OCI-M2 (cell line): ENCODE data around the gene WLS.

Source experiments
- DNase-seq: peaks from one replicate; lab custom pipeline; 2025; ENCODE audit not compliant: unreplicated experiment; lab: John Stamatoyannopoulos, UW

Gene WLS

GRCh38 chr1:68103011-68103545, 129.2 kb downstream of the WLS start:
- no peak for DNase-seq

GRCh38 chr1:68101829-68102228, 130.5 kb downstream of the WLS start:
- DNase-seq, result no peak

DNA sequence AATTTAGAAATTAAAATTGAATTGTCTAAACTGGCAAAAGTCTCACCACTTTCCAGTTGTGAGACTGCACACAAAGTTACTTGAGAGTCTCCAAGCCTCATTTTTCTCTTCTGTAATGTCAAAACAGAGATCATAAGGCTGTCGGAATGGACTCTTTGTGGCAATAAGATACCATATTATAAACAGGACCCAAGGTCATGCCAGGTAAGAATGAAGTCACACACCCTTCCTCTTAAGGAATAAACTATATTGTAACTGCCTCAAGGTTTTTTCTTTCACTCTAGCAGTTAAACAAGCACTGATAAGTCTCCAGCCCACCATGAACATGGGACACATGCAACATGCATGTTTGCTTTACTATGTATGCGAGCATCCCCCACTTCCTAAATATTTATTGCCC, 131.8 kb downstream of the WLS start:
- no peak for DNase-seq

- no peak for DNase-seq
Measured at GRCh38 chr1:68093737-68094136, 138.6 kb downstream of the WLS start.

DNA sequence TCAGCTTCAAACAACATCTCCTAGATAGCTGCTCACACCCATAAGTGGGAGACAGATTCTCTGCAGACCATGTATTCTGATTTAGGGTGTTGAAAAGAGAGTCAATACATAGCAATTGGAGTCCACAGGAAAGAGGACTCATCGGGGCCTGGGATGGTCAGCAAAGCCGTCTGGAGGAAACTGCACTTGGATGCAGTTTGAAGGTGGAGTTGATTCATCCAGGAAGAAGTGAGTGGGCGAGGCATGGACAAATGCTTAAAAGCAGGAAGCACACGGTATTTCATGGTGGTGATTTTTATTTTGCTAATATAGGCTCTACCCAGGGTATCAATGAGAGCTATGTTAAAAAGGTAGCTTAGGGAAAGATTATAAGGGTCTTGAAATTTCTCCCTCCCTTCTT, 145.1 kb downstream of the WLS start:
- no peak for DNase-seq

DNA sequence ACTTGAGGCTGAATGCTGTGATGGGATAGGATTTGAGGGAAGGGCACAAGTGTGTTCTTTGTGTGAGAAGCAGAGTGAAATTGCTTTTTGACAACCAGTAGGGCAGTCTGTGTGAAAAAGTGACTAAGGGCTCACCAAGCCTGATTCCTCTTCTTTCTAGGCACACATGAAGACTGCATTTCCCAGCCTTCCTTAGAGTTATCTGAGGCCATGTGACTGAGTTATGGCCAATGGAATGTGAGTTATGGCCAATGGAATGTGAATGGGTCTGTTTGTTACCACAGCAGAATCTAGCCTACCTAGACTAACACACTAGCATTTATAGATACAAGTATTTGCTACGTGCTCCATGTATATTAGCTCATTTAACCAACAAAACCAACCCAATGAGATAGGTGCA, 146.6 kb downstream of the WLS start:
- DNase-seq, result no peak

- no peak for DNase-seq
Measured at GRCh38 chr1:68083686-68084085, 148.6 kb downstream of the WLS start.

DNA sequence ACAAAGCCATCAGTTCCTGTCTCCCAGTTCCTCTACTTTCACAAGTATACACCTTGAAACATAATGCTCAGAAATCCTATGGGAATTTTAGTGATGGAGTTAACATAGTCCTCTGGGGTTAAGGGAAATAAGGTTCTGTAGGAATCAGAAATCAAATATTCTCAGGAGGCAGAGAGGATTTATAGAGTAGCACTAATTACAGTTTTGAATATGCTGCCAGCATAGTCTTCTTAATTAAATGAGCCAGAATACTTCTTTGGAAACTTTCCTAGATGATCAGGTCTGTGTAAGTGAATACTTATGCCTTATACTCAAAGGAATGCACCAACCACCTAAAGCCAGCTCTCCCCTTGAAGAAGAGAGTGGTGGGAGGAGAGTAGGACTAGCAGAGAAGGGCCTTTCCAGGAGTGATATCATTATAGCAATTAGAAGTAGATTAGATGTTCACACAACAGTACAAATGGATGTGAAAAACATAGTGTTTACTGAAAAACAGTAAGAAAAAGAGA, 150.5 kb downstream of the WLS start:
- no peak for DNase-seq

GRCh38 chr1:68078647-68079046, 153.7 kb downstream of the WLS start:
- DNase-seq, result no peak
